ENCODE results near the gene RNU6-1. TPM values are rescaled to one million over a fixed set of nuclear protein-coding genes. Genes with fewer than 3 reads are reported as not detected.

RNU6-1 gene
- total RNA-seq, 2 experiments from 2014 or later: not detected

GRCh38 chr15:67807836-67808235 is 32.0 kb downstream of the RNU6-1 start:
- POLR2A ChIA-PET: no interaction called here
- CTCF ChIA-PET: no interaction called here

- POLR2A ChIA-PET: no interaction called here
- CTCF ChIA-PET: no interaction called here
Observed at GRCh38 chr15:67807141-67807540, 32.7 kb downstream of the RNU6-1 start.

GRCh38 chr15:67806536-67806935 is 33.3 kb downstream of the RNU6-1 start:
- POLR2A ChIA-PET: no interaction called here
- CTCF ChIA-PET: no interaction called here

- ChIA-PET POLR2A (no interaction called here), CTCF (no interaction called here)
Observed at GRCh38 chr15:67805666-67806516, 34.0 kb downstream of the RNU6-1 start.

- ChIA-PET POLR2A (no interaction called here), CTCF (no interaction called here)
Observed at GRCh38 chr15:67805008-67805665, 34.7 kb downstream of the RNU6-1 start.

GRCh38 chr15:67803996-67804843 is 35.6 kb downstream of the RNU6-1 start:
- CTCF ChIA-PET: no interaction called here
- POLR2A ChIA-PET: no interaction called here

- ChIA-PET CTCF (no interaction called here), POLR2A (no interaction called here)
Observed at GRCh38 chr15:67803299-67803698, 36.5 kb downstream of the RNU6-1 start.

GRCh38 chr15:67801926-67802914 is 37.6 kb downstream of the RNU6-1 start:
- ChIA-PET CTCF (no interaction called here), POLR2A (no interaction called here)

- CTCF ChIA-PET: no interaction called here
- POLR2A ChIA-PET: no interaction called here
Observed at GRCh38 chr15:67801142-67801541, 38.7 kb downstream of the RNU6-1 start.

- CTCF ChIA-PET: no interaction called here
- POLR2A ChIA-PET: no interaction called here
Observed at GRCh38 chr15:67799801-67800205, 40.0 kb downstream of the RNU6-1 start.

- POLR2A ChIA-PET: no interaction called here
- CTCF ChIA-PET: no interaction called here
Observed at GRCh38 chr15:67796196-67797127, 43.4 kb downstream of the RNU6-1 start.

GRCh38 chr15:67794832-67795574 is 44.8 kb downstream of the RNU6-1 start:
- CTCF ChIA-PET: no interaction called here

GRCh38 chr15:67792250-67792942 is 47.4 kb downstream of the RNU6-1 start:
- CTCF ChIA-PET: interaction anchor here (1.0 kb wide), 1 partner anchor 37 kb away, joined by 3 read pairs; no protein-coding TSS in a partner anchor

More at GRCh38 chr15:67794832-67795574, 44.8 kb downstream of the RNU6-1 start:
- POLR2A ChIA-PET: no interaction called here

GRCh38 chr15:67790610-67791319 is 49.1 kb downstream of the RNU6-1 start:
- ChIA-PET POLR2A (no interaction called here), CTCF (no interaction called here)

More at GRCh38 chr15:67792250-67792942, 47.4 kb downstream of the RNU6-1 start:
- POLR2A ChIA-PET: no interaction called here

All from activated CD8-positive, alpha-beta memory T cell treated with anti-CD3 and anti-CD28 coated beads for 36 hours (primary cell).